Upper lobe of right lung (tissue), 1 donor: ENCODE measurements around the gene GIMAP7. TPM values are rescaled to one million over a fixed set of nuclear protein-coding genes. Genes with fewer than 3 reads are reported as not detected.
"Not testable (repeated sequence)": the region's sequence is repeated elsewhere in the genome, so short reads cannot be mapped to it uniquely, and the experiment has no call there.

Experiments
- ATAC-seq: fragments of 200-7000 bp; cut with Tn5 transposase; one replicate; pipeline ENCODE4 v1.9.1; 2020; ENCODE audit warnings: mild to moderate bottlenecking, moderate library complexity
- DNase-seq: peaks from one replicate; pipeline ENCODE4 v3.0.0-alpha.2; 2020
- H3K27ac ChIP-seq: fragments of 200-600 bp; one replicate; pipeline ENCODE4 v1.8.0; 2022
- H3K27me3 ChIP-seq: fragments of 200-600 bp; one replicate; pipeline ENCODE4 v1.8.0; 2022; ENCODE audit warnings: mild to moderate bottlenecking
- H3K36me3 ChIP-seq: fragments of 200-600 bp; one replicate; pipeline ENCODE4 v1.8.0; 2022
- H3K4me1 ChIP-seq: fragments of 200-600 bp; one replicate; pipeline ENCODE4 v1.8.0; 2022
- H3K4me3 ChIP-seq: fragments of 200-600 bp; one replicate; pipeline ENCODE4 v1.8.0; 2022; ENCODE audit warnings: mild to moderate bottlenecking
- H3K9me3 ChIP-seq: fragments of 200-600 bp; one replicate; pipeline ENCODE4 v1.8.0; 2022
- CTCF ChIP-seq: fragments of 200-600 bp; IDR thresholded peaks from one replicate; pipeline ENCODE4 v1.8.0; 2022; ENCODE audit warnings: antibody characterized with exemption
- intact Hi-C: fragments of 100-400 bp; cut with DNase I; formaldehyde crosslinking; loops from one replicate; pipeline ENCODE4 v1.11.0; 2022
- total RNA-seq: library from RNA; stranded (reverse); fragmentation: NEBNext Ultra II Directional; extraction: Animal tissue kit (Norgen Biotek cat#: 25700); gene quantifications from one replicate; pipeline ENCODE4 v1.2.1, GENCODE V29; 2021
- donor health status: DM: no; HTN: yes; CAD: no; lungs with severe emphysema.

GIMAP7 gene
- total RNA-seq, 1 donor from 2014 or later: 47.0 TPM

GRCh38 chr7:150481186-150481920 lies 33.3 kb upstream of the GIMAP7 start:
- Histone ChIP-seq H3K4me3 (no peak overlapping the region), H3K27ac (peak overlapping the region; percentile 82), H3K4me1 (peaks cover 31% of the 10 kb centered on the region), H3K36me3 (peaks cover 11% of the 10 kb centered on the region), H3K27me3 (no peaks in the 10 kb centered on the region), H3K9me3 (no peaks in the 10 kb centered on the region)
- DNase-seq: no peak
- intact Hi-C loops: no loop called here
- TF ChIP-seq CTCF: no peak
- ATAC-seq: peak; percentile 61

- intact Hi-C loops: no loop called here
- H3K9me3 ChIP-seq: no peaks in the 10 kb centered on the region
- DNase-seq (no peak), ATAC-seq (no peak)
- H3K4me1 ChIP-seq: peaks cover 31% of the 10 kb centered on the region
- no peak for TF ChIP-seq CTCF
- no peak overlapping the region for H3K4me3 ChIP-seq
- H3K27ac ChIP-seq: peak overlapping the region; percentile 82
- H3K27me3 ChIP-seq: no peaks in the 10 kb centered on the region
- peaks cover 9% of the 10 kb centered on the region for H3K36me3 ChIP-seq
Measured at GRCh38 chr7:150481922-150482321, 32.8 kb upstream of the GIMAP7 start.

GRCh38 chr7:150483514-150483913 lies 31.2 kb upstream of the GIMAP7 start:
- intact Hi-C loops, DNase-seq, H3K36me3 ChIP-seq, H3K27me3 ChIP-seq, H3K9me3 ChIP-seq: not testable (repeated sequence)
- H3K27ac ChIP-seq: peak overlapping the region; percentile 82
- ATAC-seq: peak; percentile 47
- peaks cover 28% of the 10 kb centered on the region for H3K4me1 ChIP-seq
- H3K4me3 ChIP-seq: peak overlapping the region; percentile 10

GRCh38 chr7:150484071-150484470 lies 30.6 kb upstream of the GIMAP7 start:
- intact Hi-C loops, H3K27me3 ChIP-seq, H3K36me3 ChIP-seq, DNase-seq, H3K9me3 ChIP-seq: not testable (repeated sequence)
- peak; percentile 37 for ATAC-seq
- Histone ChIP-seq H3K4me1 (peaks cover 26% of the 10 kb centered on the region), H3K27ac (peak overlapping the region; percentile 82), H3K4me3 (peak overlapping the region; percentile 10)

- ATAC-seq (no peak), DNase-seq (no peak)
- Histone ChIP-seq H3K27me3 (no peaks in the 10 kb centered on the region), H3K27ac (no peak overlapping the region), H3K9me3 (no peaks in the 10 kb centered on the region), H3K4me3 (no peak overlapping the region), H3K36me3 (no peaks in the 10 kb centered on the region), H3K4me1 (peaks cover 6% of the 10 kb centered on the region)
- no peak for TF ChIP-seq CTCF
- intact Hi-C loops: no loop called here
Measured at GRCh38 chr7:150487625-150488024, 27.0 kb upstream of the GIMAP7 start.

- no peak for TF ChIP-seq CTCF
- intact Hi-C loops: no loop called here
- ATAC-seq: peak; percentile 71
Measured at GRCh38 chr7:150489782-150490181, 24.9 kb upstream of the GIMAP7 start.

GRCh38 chr7:150493442-150493841 lies 21.2 kb upstream of the GIMAP7 start:
- H3K9me3 ChIP-seq, intact Hi-C loops, H3K36me3 ChIP-seq, H3K27ac ChIP-seq, H3K27me3 ChIP-seq, ATAC-seq, DNase-seq, H3K4me3 ChIP-seq, H3K4me1 ChIP-seq: not testable (repeated sequence)

More at GRCh38 chr7:150489782-150490181, 24.9 kb upstream of the GIMAP7 start:
- no peak for DNase-seq
- Histone ChIP-seq H3K4me1 (no peaks in the 10 kb centered on the region), H3K36me3 (no peaks in the 10 kb centered on the region), H3K27ac (no peak overlapping the region), H3K27me3 (no peaks in the 10 kb centered on the region), H3K9me3 (no peaks in the 10 kb centered on the region), H3K4me3 (no peak overlapping the region)
